Spleen (tissue), 11 donors: ENCODE results near the gene IL1RAPL2. TPM values are rescaled to one million over a fixed set of nuclear protein-coding genes. Genes with fewer than 3 reads are reported as not detected.

ENCODE experiments used
- DNase-seq: peaks from one replicate; pipeline ENCODE4 v3.0.0-alpha.2; 2020
- H3K27ac ChIP-seq, 8 donors: fragments of 200-600 bp; sonication (generic) in 7 of 8; 1 replicate in 4 of 8; 2 replicates in 4 of 8; pipeline versions ENCODE4 v1.5.0 to v1.8.0; 2016 to 2021; ENCODE audit warnings: inconsistent platforms in 4 of 8, mild to moderate bottlenecking in 4 of 8, moderate library complexity in 1 of 8
- H3K27me3 ChIP-seq, 7 donors: fragments of 200-600 bp; sonication (generic) in 6 of 7; replicated peaks in 1 of 7; 1 replicate in 4 of 7; 2 replicates in 3 of 7; pipeline versions ENCODE4 v1.5.0 to v1.8.0; 2016 to 2021; ENCODE audit warnings: inconsistent platforms in 3 of 7, mild to moderate bottlenecking in 1 of 7
- H3K36me3 ChIP-seq, 6 donors: fragments of 200-600 bp; sonication (generic) in 5 of 6; 1 replicate in 4 of 6; 2 replicates in 2 of 6; pipeline versions ENCODE4 v1.5.0 to v1.8.0; 2016 to 2021; ENCODE audit warnings: inconsistent platforms in 2 of 6
- H3K4me1 ChIP-seq, 6 donors: fragments of 200-600 bp; sonication (generic) in 5 of 6; 1 replicate in 3 of 6; 2 replicates in 3 of 6; pipeline versions ENCODE4 v1.5.0 to v1.8.0; 2016 to 2021; ENCODE audit warnings: inconsistent platforms in 3 of 6
- H3K4me3 ChIP-seq, 8 donors: fragments of 200-600 bp; sonication (generic) in 7 of 8; 1 replicate in 4 of 8; 2 replicates in 4 of 8; pipeline versions ENCODE4 v1.5.0 to v1.8.0; 2016 to 2021; ENCODE audit warnings: inconsistent platforms in 4 of 8, mild to moderate bottlenecking in 4 of 8, moderate library complexity in 2 of 8
- H3K9me3 ChIP-seq, 8 donors: fragments of 200-600 bp; sonication (generic) in 7 of 8; 1 replicate in 4 of 8; 2 replicates in 4 of 8; pipeline versions ENCODE4 v1.5.0 to v1.8.0; 2016 to 2021; ENCODE audit warnings: inconsistent platforms in 4 of 8
- CTCF ChIP-seq, 11 experiments: fragments of 200-600 bp in 7 of 11; fragments of 450-650 bp in 4 of 11; sonication (generic) in 4 of 11; IDR thresholded peaks in 8 of 11; conservative IDR thresholded peaks in 3 of 11; 1 replicate in 7 of 11; 2 replicates in 4 of 11; pipeline versions ENCODE4 v1.4.0 to v1.8.0; 2016 to 2021; ENCODE audit warnings: antibody characterized with exemption in 11 of 11, inconsistent platforms in 4 of 11, mild to moderate bottlenecking in 1 of 11
- POLR2A ChIP-seq, 3 donors: fragments of 450-650 bp; IDR thresholded peaks; one replicate each; pipeline ENCODE4 v1.5.1; 2017; ENCODE audit warnings: antibody characterized with exemption in 3 of 3, mild to moderate bottlenecking in 1 of 3
- POLR2AphosphoS5 ChIP-seq, 3 donors: sonication (generic); formaldehyde crosslinking; IDR thresholded peaks; one replicate each; pipeline ENCODE4 v1.5.1; 2017; ENCODE audit warnings: antibody characterized with exemption in 3 of 3
- WGBS, 5 donors: extraction: QIAGEN DNeasy Blood & Tissue Kit in 3 of 5; methylation state at CpG; one replicate each; pipeline versions ENCODE4 v1.1.5 to v1.1.7; 2013 to 2018; 5-methylcytosine and 5-hydroxymethylcytosine counted together
- intact Hi-C: fragments of 100-400 bp; cut with DNase I; formaldehyde crosslinking; loops from one replicate; pipeline ENCODE4 v1.15.0; 2023; ENCODE audit warnings: low total_unique reads
- polyA plus RNA-seq, 3 donors: library from polyadenylated mRNA; stranded (reverse); fragments of 200-250 nt; gene quantifications; one replicate each; pipeline ENCODE4 v1.2.1, GENCODE V29; 2013
- total RNA-seq, 7 donors: library from RNA; depleted of rRNA in 3 of 7; stranded (reverse); fragments of >200 nt in 3 of 7; fragmentation: NEBNext Ultra II Directional in 4 of 7; extraction: Animal tissue kit (Norgen Biotek cat#: 25700) in 4 of 7; gene quantifications; one replicate each; pipeline versions ENCODE4 v1.1.0 to v1.2.1, GENCODE V29; 2016 to 2021
- donor health status: healthy with polysubstance abuse.
- donor health status: DM: no; HTN: no; CAD: no; lungs with moderate emphysema.
- donor health status: DM: no; HTN: no; CAD: no.
- donor health status: Bipolar disorder and iron deficiency.
- donor health status: healthy.
- donor health status: DM: no; HTN: no; CAD: no.
- donor health status: DM: yes; HTN: yes; CAD: no.

IL1RAPL2 gene
- total and polyA plus RNA-seq, 10 donors: not detected

- no peak overlapping the region for H3K27ac ChIP-seq
- intact Hi-C loops: no loop called here
- TF ChIP-seq POLR2A (IDR thresholded peaks at IDR 0.05) (no peak), CTCF (IDR thresholded peaks at IDR 0.05 in 8 of 11, conservative IDR thresholded peaks at IDR 0.05 in 3 of 11) (no peak), POLR2AphosphoS5 (IDR thresholded peaks at IDR 0.05) (no peak)
- H3K4me3 ChIP-seq: no peak overlapping the region
- DNase-seq: no peak
- H3K36me3 ChIP-seq: no peaks in the 10 kb centered on the region
- H3K9me3 ChIP-seq: no peaks in the 10 kb centered on the region
- H3K27me3 ChIP-seq: peaks cover 0 to 4% (median 0%) of the 10 kb centered on the region in 7 donors
- H3K4me1 ChIP-seq: no peaks in the 10 kb centered on the region
- WGBS, 5 donors: 48 to 67% (median 60%) methylated on average over 1 of the region's 1 CpG
Observed at GRCh38 chrX:104961926-104962325, 395.9 kb downstream of the IL1RAPL2 start.

- H3K9me3 ChIP-seq: no peaks in the 10 kb centered on the region
- no peak overlapping the region for H3K27ac ChIP-seq
- peaks cover 0 to 4% (median 0%) of the 10 kb centered on the region in 7 donors for H3K27me3 ChIP-seq
- no peak for TF ChIP-seq POLR2AphosphoS5 (IDR thresholded peaks at IDR 0.05)
- no peak for TF ChIP-seq CTCF (IDR thresholded peaks at IDR 0.05 in 8 of 11, conservative IDR thresholded peaks at IDR 0.05 in 3 of 11)
- TF ChIP-seq POLR2A (IDR thresholded peaks at IDR 0.05): no peak
- intact Hi-C loops: no loop called here
- no peaks in the 10 kb centered on the region for H3K36me3 ChIP-seq
- H3K4me3 ChIP-seq: no peak overlapping the region
- DNase-seq: no peak
- no peaks in the 10 kb centered on the region for H3K4me1 ChIP-seq
Observed at GRCh38 chrX:104968241-104968640, 402.2 kb downstream of the IL1RAPL2 start.

GRCh38 chrX:104972737-104973136 is 406.7 kb downstream of the IL1RAPL2 start:
- no peaks in the 10 kb centered on the region for H3K9me3 ChIP-seq
- H3K27ac ChIP-seq: no peak overlapping the region
- no peaks in the 10 kb centered on the region for H3K4me1 ChIP-seq
- TF ChIP-seq CTCF (IDR thresholded peaks at IDR 0.05 in 8 of 11, conservative IDR thresholded peaks at IDR 0.05 in 3 of 11) (no peak), POLR2A (IDR thresholded peaks at IDR 0.05) (no peak), POLR2AphosphoS5 (IDR thresholded peaks at IDR 0.05) (no peak)
- intact Hi-C loops: no loop called here
- no peak overlapping the region for H3K4me3 ChIP-seq
- no peaks in the 10 kb centered on the region for H3K36me3 ChIP-seq
- H3K27me3 ChIP-seq: no peaks in the 10 kb centered on the region
- WGBS, 5 donors: 57 to 83% (median 64%) methylated on average over 1 of the region's 1 CpG
- DNase-seq: no peak

GRCh38 chrX:104987063-104987462 is 421.1 kb downstream of the IL1RAPL2 start:
- intact Hi-C loops: no loop called here
- Histone ChIP-seq H3K9me3 (no peaks in the 10 kb centered on the region), H3K4me3 (no peak overlapping the region), H3K27ac (no peak overlapping the region), H3K4me1 (no peaks in the 10 kb centered on the region), H3K27me3 (no peaks in the 10 kb centered on the region), H3K36me3 (no peaks in the 10 kb centered on the region)
- DNase-seq: no peak
- TF ChIP-seq POLR2A (IDR thresholded peaks at IDR 0.05) (no peak), POLR2AphosphoS5 (IDR thresholded peaks at IDR 0.05) (no peak), CTCF (IDR thresholded peaks at IDR 0.05 in 8 of 11, conservative IDR thresholded peaks at IDR 0.05 in 3 of 11) (no peak)
